ENCODE measurements around the gene AGR3. TPM values are rescaled to one million over a fixed set of nuclear protein-coding genes. Genes with fewer than 3 reads are reported as not detected.

The AGR3 gene
- polyA plus RNA-seq, 3 donors: 0.90 to 4.9 (median 2.5) TPM

Other genes with a start within 250 kb of the AGR3 start
- gene ANKMY2, start 236.2 kb downstream of the AGR3 start, polyA plus RNA-seq (ENCODE audit: insufficient read length in 3 of 3): 10 to 100 TPM; 28.4 to 37.9 (median 36.3) TPM
- 10 to 100 TPM; 74.7 to 87.0 (median 75.4) TPM for gene BZW2, start 235.8 kb downstream of the AGR3 start, polyA plus RNA-seq (ENCODE audit: insufficient read length in 3 of 3)
- 10 to 100 TPM; 22.2 to 27.8 (median 27.2) TPM for gene TSPAN13, start 128.2 kb downstream of the AGR3 start, polyA plus RNA-seq (ENCODE audit: insufficient read length in 3 of 3)
- 10 to 100 TPM; 59.1 to 74.6 (median 66.8) TPM for gene AGR2, start 77.0 kb downstream of the AGR3 start, polyA plus RNA-seq (ENCODE audit: insufficient read length in 3 of 3)

Measured in renal cortex interstitium (tissue), 3 donors.